Glutamatergic neuron (in vitro differentiated cells): ENCODE results near the gene KRTAP16-1. TPM values are rescaled to one million over a fixed set of nuclear protein-coding genes. Genes with fewer than 3 reads are reported as not detected.

Experiments used
- DNase-seq: peaks from one replicate; pipeline ENCODE4 v3.0.0; 2022
- H3K27ac Mint-ChIP-seq: one replicate; pipeline ENCODE4 v1.8.0; 2020; ENCODE audit warnings: mild to moderate bottlenecking, mixed read lengths, inconsistent platforms; ENCODE audit not compliant: unreplicated experiment
- H3K27me3 Mint-ChIP-seq: one replicate; pipeline ENCODE4 v1.8.0; 2020; ENCODE audit warnings: mild to moderate bottlenecking, moderate library complexity, mixed read lengths, inconsistent platforms; ENCODE audit not compliant: unreplicated experiment
- H3K36me3 Mint-ChIP-seq: one replicate; pipeline ENCODE4 v1.8.0; 2020; ENCODE audit warnings: mild to moderate bottlenecking, mixed read lengths, inconsistent platforms; ENCODE audit not compliant: unreplicated experiment
- H3K4me1 Mint-ChIP-seq: one replicate; pipeline ENCODE4 v1.8.0; 2020; ENCODE audit warnings: mild to moderate bottlenecking, low read depth, mixed read lengths, inconsistent platforms; ENCODE audit not compliant: unreplicated experiment
- H3K4me3 Mint-ChIP-seq: one replicate; pipeline ENCODE4 v1.8.0; 2020; ENCODE audit warnings: mild to moderate bottlenecking, mixed read lengths, inconsistent platforms; ENCODE audit not compliant: unreplicated experiment
- H3K9me3 Mint-ChIP-seq: one replicate; pipeline ENCODE4 v1.8.0; 2020; ENCODE audit warnings: mild to moderate bottlenecking, moderate library complexity, mixed read lengths, inconsistent platforms; ENCODE audit not compliant: unreplicated experiment
- total RNA-seq: library from RNA; stranded (reverse); fragmentation: NEBNext Ultra II Directional; extraction: Animal tissue kit (Norgen Biotek cat#: 25700); gene quantifications from one replicate; pipeline ENCODE4 v1.2.1, GENCODE V29; 2021; ENCODE audit not compliant: unreplicated experiment
- TF ChIP-seq, protein P1 (sequence below): fragments of 200-600 bp; sonication (generic); IDR thresholded peaks from one replicate; pipeline ENCODE4 v1.5.0; 2021; ENCODE audit not compliant: partially characterized antibody, unreplicated experiment

Gene KRTAP16-1
- total RNA-seq, 1 donor from 2014 or later: not detected

DNA sequence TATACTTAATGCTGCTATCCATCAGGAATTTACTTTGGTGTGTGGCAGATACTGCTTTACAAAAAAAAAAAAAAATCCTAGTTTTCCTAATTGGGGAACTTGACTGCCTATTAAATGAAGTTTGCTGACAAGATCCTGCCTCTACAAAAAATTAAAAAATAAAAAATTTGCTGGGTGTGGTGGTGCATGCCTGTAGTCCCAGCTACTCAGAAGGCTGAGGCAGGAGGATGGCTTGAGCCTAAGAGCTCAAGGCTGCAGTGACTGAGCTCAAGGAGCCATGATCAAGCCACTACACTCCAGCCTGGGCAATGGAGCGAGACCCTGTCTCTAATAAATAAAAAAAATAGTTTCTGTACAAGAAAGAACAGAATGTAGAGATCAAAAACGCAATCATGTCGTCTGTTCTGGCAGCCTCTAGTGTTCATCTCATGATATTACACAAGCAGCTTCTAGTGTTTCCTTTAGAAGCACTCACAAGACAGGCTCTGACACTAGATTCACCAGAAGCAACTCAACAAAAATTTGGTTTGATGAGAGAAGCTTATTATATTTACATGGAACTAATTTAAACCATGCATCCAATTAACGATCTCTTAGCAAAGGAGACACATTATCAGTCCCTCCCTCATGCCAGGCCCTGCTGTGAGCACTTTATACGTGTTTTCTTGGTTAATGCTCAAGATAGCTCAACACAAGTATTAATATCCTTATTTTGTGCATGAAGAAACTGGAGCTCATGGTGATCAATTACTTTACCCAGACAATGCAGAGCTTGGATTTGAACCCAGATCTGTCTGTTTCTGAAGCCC, 13.2 kb upstream of the KRTAP16-1 start:
- peaks cover 3% of the 10 kb centered on the region for H3K9me3 Mint-ChIP-seq
- H3K27ac Mint-ChIP-seq: no peak overlapping the region
- DNase-seq: no peak
- TF ChIP-seq, protein P1, sequence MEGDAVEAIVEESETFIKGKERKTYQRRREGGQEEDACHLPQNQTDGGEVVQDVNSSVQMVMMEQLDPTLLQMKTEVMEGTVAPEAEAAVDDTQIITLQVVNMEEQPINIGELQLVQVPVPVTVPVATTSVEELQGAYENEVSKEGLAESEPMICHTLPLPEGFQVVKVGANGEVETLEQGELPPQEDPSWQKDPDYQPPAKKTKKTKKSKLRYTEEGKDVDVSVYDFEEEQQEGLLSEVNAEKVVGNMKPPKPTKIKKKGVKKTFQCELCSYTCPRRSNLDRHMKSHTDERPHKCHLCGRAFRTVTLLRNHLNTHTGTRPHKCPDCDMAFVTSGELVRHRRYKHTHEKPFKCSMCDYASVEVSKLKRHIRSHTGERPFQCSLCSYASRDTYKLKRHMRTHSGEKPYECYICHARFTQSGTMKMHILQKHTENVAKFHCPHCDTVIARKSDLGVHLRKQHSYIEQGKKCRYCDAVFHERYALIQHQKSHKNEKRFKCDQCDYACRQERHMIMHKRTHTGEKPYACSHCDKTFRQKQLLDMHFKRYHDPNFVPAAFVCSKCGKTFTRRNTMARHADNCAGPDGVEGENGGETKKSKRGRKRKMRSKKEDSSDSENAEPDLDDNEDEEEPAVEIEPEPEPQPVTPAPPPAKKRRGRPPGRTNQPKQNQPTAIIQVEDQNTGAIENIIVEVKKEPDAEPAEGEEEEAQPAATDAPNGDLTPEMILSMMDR: peak; percentile 91
- H3K4me1 Mint-ChIP-seq: peaks cover 2% of the 10 kb centered on the region
- no peak overlapping the region for H3K4me3 Mint-ChIP-seq
- H3K27me3 Mint-ChIP-seq: no peaks in the 10 kb centered on the region
- H3K36me3 Mint-ChIP-seq: peaks cover 9% of the 10 kb centered on the region

DNA sequence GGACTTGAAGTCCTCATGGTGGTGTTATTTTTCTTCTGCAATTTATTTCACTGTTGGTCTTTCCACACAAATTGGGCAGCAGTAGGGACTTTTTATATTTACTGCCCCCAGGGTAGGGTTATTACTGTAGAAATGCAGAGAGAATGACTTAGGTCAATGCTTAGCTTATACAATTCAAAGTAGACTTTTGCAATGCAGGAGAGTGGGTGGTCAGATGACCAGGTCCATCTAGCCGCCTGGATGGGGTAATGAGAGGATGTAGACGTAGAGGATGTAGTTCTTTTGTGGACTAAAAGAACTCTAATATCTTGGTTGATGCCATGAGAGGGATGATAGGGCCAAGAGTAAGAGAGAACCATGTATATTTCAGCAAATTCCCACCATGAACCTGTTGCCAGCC, 9.1 kb upstream of the KRTAP16-1 start:
- Mint-ChIP-seq H3K4me1 (peaks cover 2% of the 10 kb centered on the region), H3K9me3 (peaks cover 1% of the 10 kb centered on the region), H3K27ac (no peak overlapping the region), H3K27me3 (peaks cover 1% of the 10 kb centered on the region), H3K36me3 (peaks cover 9% of the 10 kb centered on the region), H3K4me3 (no peak overlapping the region)
- no peak for DNase-seq
- TF ChIP-seq, protein P1: no peak

DNA sequence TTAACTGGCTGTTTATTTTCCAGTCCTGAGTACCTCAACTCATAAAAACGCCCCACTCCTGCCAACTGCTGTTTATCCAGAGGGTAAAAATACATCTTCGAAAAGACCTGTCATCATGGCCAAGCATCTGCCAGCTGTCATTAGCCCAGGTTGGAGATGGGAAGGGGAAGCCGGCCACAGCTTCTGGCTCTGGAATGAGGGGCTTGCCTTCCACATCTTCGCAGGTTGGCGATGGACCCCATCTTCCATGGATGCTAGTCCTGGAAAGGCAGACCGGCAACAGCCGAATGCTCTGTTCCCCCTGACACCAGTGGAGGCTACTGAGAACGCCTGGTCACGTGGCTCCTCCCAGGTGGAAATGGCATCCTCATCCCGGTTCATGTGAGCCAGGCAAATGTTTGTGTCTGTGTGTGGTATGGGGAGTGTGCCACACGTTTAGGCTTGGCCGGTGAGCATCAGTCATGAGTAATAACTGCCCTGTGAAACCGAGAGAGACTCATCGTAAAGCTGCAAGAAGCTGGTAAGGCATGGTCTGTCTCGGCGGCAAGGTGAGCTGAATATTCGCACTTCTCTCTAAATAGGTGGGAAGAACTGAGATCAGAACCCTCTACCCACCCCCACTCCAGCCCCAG, 6.8 kb upstream of the KRTAP16-1 start:
- H3K27ac Mint-ChIP-seq: no peak overlapping the region
- TF ChIP-seq, protein P1: no peak
- peaks cover 1% of the 10 kb centered on the region for H3K27me3 Mint-ChIP-seq
- DNase-seq: no peak
- H3K4me3 Mint-ChIP-seq: no peak overlapping the region
- no peaks in the 10 kb centered on the region for H3K4me1 Mint-ChIP-seq
- H3K9me3 Mint-ChIP-seq: peaks cover 3% of the 10 kb centered on the region
- H3K36me3 Mint-ChIP-seq: peaks cover 9% of the 10 kb centered on the region

DNA sequence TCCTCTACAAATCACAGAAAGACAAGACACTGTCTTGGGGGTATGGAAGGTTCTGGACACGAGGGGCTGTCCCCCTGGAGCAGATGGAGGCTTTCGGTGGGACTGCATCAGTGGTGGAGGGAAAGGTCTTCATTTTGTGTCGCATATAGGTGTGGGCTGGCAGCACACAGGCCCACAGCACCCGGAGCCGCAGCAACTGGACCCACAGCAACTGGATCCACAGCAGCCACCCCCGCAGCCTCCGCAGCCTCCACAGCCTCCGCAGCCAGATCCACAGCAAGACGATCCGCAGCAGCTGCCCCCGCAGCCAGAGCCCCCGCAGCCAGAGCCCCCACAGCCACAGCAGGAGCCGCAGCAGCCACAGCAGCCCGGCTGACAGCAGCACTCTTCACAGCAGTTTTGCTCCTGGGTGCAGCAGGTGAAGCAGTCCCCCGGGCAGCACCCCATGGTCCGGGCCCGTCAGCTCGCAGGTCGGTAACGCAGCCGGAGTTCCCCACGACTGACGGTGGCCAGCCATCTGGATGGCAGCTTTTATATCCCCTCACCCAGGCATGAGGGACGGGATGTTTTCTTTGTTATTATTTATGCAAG, 6.2 kb upstream of the KRTAP16-1 start, which contains the start of gene KRTAP17-1:
Gene KRTAP17-1, minus strand, starts transcription at position 507 of the 591 bp plus-strand sequence. Its CDS starts 60 bp downstream, at position 447.
- Mint-ChIP-seq H3K36me3 (peaks cover 9% of the 10 kb centered on the region), H3K27me3 (peaks cover 1% of the 10 kb centered on the region)

More for the DNA sequence above, 6.2 kb upstream of the KRTAP16-1 start, which contains the start of gene KRTAP17-1:
- H3K4me1 Mint-ChIP-seq: no peaks in the 10 kb centered on the region
- peaks cover 3% of the 10 kb centered on the region for H3K9me3 Mint-ChIP-seq
- H3K4me3 Mint-ChIP-seq: no peak within 1 kb of the TSS
- TF ChIP-seq, protein P1: no peak
- H3K27ac Mint-ChIP-seq: no peak within 1 kb of the TSS
- DNase-seq: no peak
